OCI-LY3 (cell line): ENCODE measurements around the gene PDGFRA.

Experiments
- CTCF ChIP-seq: fragments of 200-600, 300-600 bp; sonication (generic); IDR thresholded peaks from 2 replicates; pipeline ENCODE4 v1.5.1; 2014; ENCODE audit warnings: antibody characterized with exemption, low read length, low read depth
- EZH2phosphoT487 ChIP-seq: fragments of 200-600 bp; shearing (Covaris generic); IDR thresholded peaks from 2 replicates; pipeline ENCODE4 v1.6.1; 2018; ENCODE audit warnings: antibody characterized with exemption, mixed run types, low read depth

GRCh38 chr4:54254116-54254914 is 25.2 kb downstream of the PDGFRA start:
- no peak for TF ChIP-seq CTCF
- TF ChIP-seq EZH2phosphoT487, result no peak
